Loucy (cell line): ENCODE results near the gene CTPS2.
A peak's percentile ranks its signal among the peaks of the same experiment; 100 is the strongest.

Experiments
- CTCF ChIP-seq: fragments of 200-600 bp; sonication (generic); conservative IDR thresholded peaks from 2 replicates; pipeline ENCODE4 v1.5.1; 2014; ENCODE audit warnings: mild to moderate bottlenecking, antibody characterized with exemption, low read length
- EZH2phosphoT487 ChIP-seq: fragments of 200-600 bp; IDR thresholded peaks from 2 replicates; pipeline ENCODE4 v1.6.1; 2018; ENCODE audit warnings: antibody characterized with exemption, mild to moderate bottlenecking, moderate library complexity, borderline replicate concordance

GRCh38 chrX:16671005-16671404 is 41.5 kb downstream of the CTPS2 start:
- TF ChIP-seq EZH2phosphoT487 (no peak), CTCF (peak; percentile 52)
